BE2C (cell line): Measurements from ENCODE around the gene PCDHA7. TPM values are rescaled to one million over a fixed set of nuclear protein-coding genes. Genes with fewer than 3 reads are reported as not detected.
"Not testable (repeated sequence)": the region's sequence is repeated elsewhere in the genome, so short reads cannot be mapped to it uniquely, and the experiment has no call there.

Experiments
- DNase-seq: peaks from one replicate; pipeline ENCODE4 v3.0.0-alpha.2; 2020
- H3K27me3 ChIP-seq: fragments of 250-450 bp; sonication (Bioruptor Pico); 2 replicates; pipeline ENCODE4 v1.5.1; 2020; ENCODE audit warnings: mild to moderate bottlenecking
- H3K36me3 ChIP-seq: fragments of 250-450 bp; sonication (Bioruptor Pico); 2 replicates; pipeline ENCODE4 v1.5.1; 2020; ENCODE audit warnings: mild to moderate bottlenecking
- H3K4me1 ChIP-seq: fragments of 250-450 bp; sonication (Bioruptor Pico); 2 replicates; pipeline ENCODE4 v1.5.1; 2020
- H3K4me3 ChIP-seq: 2 replicates; pipeline ENCODE4 v1.5.1; 2011; ENCODE audit warnings: low read depth, low read length
- H3K9me3 ChIP-seq: fragments of 250-450 bp; sonication (Bioruptor Pico); 2 replicates; pipeline ENCODE4 v1.5.1; 2020
- CTCF ChIP-seq: IDR thresholded peaks from 2 replicates; pipeline ENCODE4 v1.5.1; 2012; ENCODE audit warnings: mild to moderate bottlenecking, low read depth, low read length
- polyA plus RNA-seq: library from polyadenylated mRNA; unstranded; fragments of >200 nt; gene quantifications from one replicate; pipeline ENCODE4 v1.2.1, GENCODE V29; 2012; ENCODE audit warnings: low read depth, missing spikeins; ENCODE audit not compliant: insufficient read length, insufficient read depth

PCDHA7 gene
- polyA plus RNA-seq, result 0.69 TPM

GRCh38 chr5:140833993-140834392 is at the start of gene PCDHA7:
Gene PCDHA7 (plus strand): TSS chr5:140834269. CDS start chr5:140834384, 115 bp downstream.
- Histone ChIP-seq H3K9me3 (no peaks in the 10 kb centered on the region), H3K4me3 (no peak within 1 kb of the TSS), H3K27me3 (no peaks in the 10 kb centered on the region), H3K36me3 (no peaks in the 10 kb centered on the region), H3K4me1 (no peaks in the 10 kb centered on the region)
- TF ChIP-seq CTCF, result no peak
- no peak for DNase-seq

- Histone ChIP-seq H3K9me3 (no peaks in the 10 kb centered on the region), H3K36me3 (no peaks in the 10 kb centered on the region), H3K4me1 (no peaks in the 10 kb centered on the region), H3K4me3 (peak within 1 kb of the TSS; percentile 12; the same call in 1 of the 2 replicates), H3K27me3 (no peaks in the 10 kb centered on the region)
- TF ChIP-seq CTCF, result peak; percentile 63
- peak; percentile 32 for DNase-seq
These were observed 48.0 kb upstream of the PCDHA7 start, which contains the start of gene PCDHA1 for GRCh38 chr5:140785905-140786686. Gene PCDHA1 (plus strand): TSS chr5:140786140.

GRCh38 chr5:140787422-140787821 is 46.6 kb upstream of the PCDHA7 start:
- not testable (repeated sequence) for H3K36me3 ChIP-seq, H3K27me3 ChIP-seq, DNase-seq, H3K9me3 ChIP-seq, H3K4me1 ChIP-seq, H3K4me3 ChIP-seq

GRCh38 chr5:140787849-140788504 is 46.1 kb upstream of the PCDHA7 start:
- H3K27me3 ChIP-seq, H3K36me3 ChIP-seq, DNase-seq, H3K9me3 ChIP-seq, H3K4me3 ChIP-seq, H3K4me1 ChIP-seq: not testable (repeated sequence)

GRCh38 chr5:140791089-140791488 is 43.0 kb upstream of the PCDHA7 start:
- no peak for DNase-seq
- no peak for TF ChIP-seq CTCF
- H3K4me1 ChIP-seq, result no peaks in the 10 kb centered on the region
- no peaks in the 10 kb centered on the region for H3K36me3 ChIP-seq
- H3K9me3 ChIP-seq, result no peaks in the 10 kb centered on the region; the same call in 1 of the 2 replicates
- no peaks in the 10 kb centered on the region for H3K27me3 ChIP-seq
- H3K4me3 ChIP-seq, result no peak overlapping the region

- no peaks in the 10 kb centered on the region for H3K27me3 ChIP-seq
- H3K9me3 ChIP-seq, result no peaks in the 10 kb centered on the region; the same call in none of the 2 replicates
- peak; percentile 87 for TF ChIP-seq CTCF
- no peaks in the 10 kb centered on the region; the same call in 1 of the 2 replicates for H3K36me3 ChIP-seq
- peak; percentile 59 for DNase-seq
- no peaks in the 10 kb centered on the region for H3K4me1 ChIP-seq
- peak within 1 kb of the TSS; percentile 88 for H3K4me3 ChIP-seq
These were observed 39.3 kb upstream of the PCDHA7 start, which contains the start of gene PCDHA2 for GRCh38 chr5:140794595-140795258. Gene PCDHA2 (plus strand): TSS chr5:140794852.
